Hepatocyte (in vitro differentiated cells): ENCODE measurements around the gene EVI2A. TPM values are rescaled to one million over a fixed set of nuclear protein-coding genes. Genes with fewer than 3 reads are reported as not detected.
A peak's percentile ranks its signal among the peaks of the same experiment; 100 is the strongest.

Source experiments
- DNase-seq: peaks from one replicate; pipeline ENCODE4 v3.0.0-alpha.2; 2016; ENCODE audit warnings: low spot score
- H2AFZ ChIP-seq: fragments of 200-600 bp; sonication (generic); 2 replicates; pipeline ENCODE4 v1.6.0; 2016; ENCODE audit warnings: antibody characterized with exemption, mild to moderate bottlenecking
- H3K27ac ChIP-seq: fragments of 200-600 bp; sonication (generic); 2 replicates; pipeline ENCODE4 v1.5.1; 2016; ENCODE audit warnings: mild to moderate bottlenecking
- H3K27me3 ChIP-seq: fragments of 200-600 bp; sonication (generic); 2 replicates; pipeline ENCODE4 v1.6.1; 2016
- H3K36me3 ChIP-seq: fragments of 200-600 bp; sonication (generic); replicated peaks from 2 replicates; pipeline ENCODE4 v1.5.1; 2016; ENCODE audit warnings: low read depth; ENCODE audit not compliant: insufficient read depth
- H3K4me1 ChIP-seq: fragments of 200-600 bp; sonication (generic); 2 replicates; pipeline ENCODE4 v1.5.1; 2016; ENCODE audit warnings: mild to moderate bottlenecking, moderate library complexity; ENCODE audit not compliant: insufficient read depth
- H3K4me2 ChIP-seq: fragments of 200-600 bp; sonication (generic); 2 replicates; pipeline ENCODE4 v1.6.0; 2016
- H3K4me3 ChIP-seq: fragments of 200-600 bp; sonication (generic); 2 replicates; pipeline ENCODE4 v1.5.1; 2016; ENCODE audit warnings: mild to moderate bottlenecking
- H3K79me2 ChIP-seq: fragments of 200-600 bp; sonication (generic); 2 replicates; pipeline ENCODE4 v1.6.0; 2017; ENCODE audit warnings: mild to moderate bottlenecking
- H3K9me2 ChIP-seq: fragments of 200-600 bp; sonication (generic); replicated peaks from 2 replicates; pipeline ENCODE4 v1.6.0; 2017; ENCODE audit warnings: mild to moderate bottlenecking; ENCODE audit not compliant: insufficient read depth
- H3K9me3 ChIP-seq: fragments of 200-600 bp; sonication (generic); 2 replicates; pipeline ENCODE4 v1.5.1; 2016; ENCODE audit warnings: low read depth, mild to moderate bottlenecking
- H4K20me1 ChIP-seq: fragments of 200-600 bp; sonication (generic); 2 replicates; pipeline ENCODE4 v1.6.0; 2016; ENCODE audit warnings: mild to moderate bottlenecking; ENCODE audit not compliant: insufficient read depth, poor library complexity, severe bottlenecking
- CTCF ChIP-seq: fragments of 200-600 bp; sonication (generic); IDR thresholded peaks from 2 replicates; pipeline ENCODE4 v1.5.1; 2016; ENCODE audit warnings: antibody characterized with exemption, mild to moderate bottlenecking; ENCODE audit not compliant: poor library complexity
- EZH2 ChIP-seq: fragments of 200-600 bp; sonication (generic); IDR thresholded peaks from 2 replicates; pipeline ENCODE4 v1.6.1; 2016; ENCODE audit warnings: antibody characterized with exemption, mild to moderate bottlenecking, borderline replicate concordance
- EZH2phosphoT487 ChIP-seq: fragments of 200-600 bp; sonication (generic); IDR thresholded peaks from one replicate; pipeline ENCODE4 v1.6.1; 2018; ENCODE audit warnings: antibody characterized with exemption, mild to moderate bottlenecking, low read depth, moderate library complexity; ENCODE audit not compliant: unreplicated experiment, severe bottlenecking
- WGBS: methylation state at CpG from one replicate; pipeline ENCODE4 v1.1.6; 2016; ENCODE audit warnings: low lambda C conversion rate; ENCODE audit errors: missing lambda C conversion rate; 5-methylcytosine and 5-hydroxymethylcytosine counted together
- polyA plus RNA-seq: library from polyadenylated mRNA; unstranded; fragments of >200 nt; fragmentation: Nextera tagmentation; extraction: Ambion mirVana; gene quantifications from 2 replicates; pipeline ENCODE4 v1.2.1, GENCODE V29; 2016
- total RNA-seq: library from RNA; depleted of rRNA; stranded (reverse); fragments of >200 nt; gene quantifications from 2 replicates; pipeline ENCODE4 v1.2.3, GENCODE V29; 2014

The EVI2A gene
- total and polyA plus RNA-seq, 2 experiments from 2014 or later: 0.10 to 1.1 TPM

GRCh38 chr17:31308372-31309334, 12.8 kb downstream of the EVI2A start:
- no peak for DNase-seq
- H3K4me2 ChIP-seq: no peak overlapping the region
- H3K4me3 ChIP-seq: no peak overlapping the region
- WGBS: 83% methylated on average over 5 of the region's 5 CpGs
- H2AFZ ChIP-seq: no peak overlapping the region
- H3K9me3 ChIP-seq: no peaks in the 10 kb centered on the region
- H3K79me2 ChIP-seq: no peaks in the 10 kb centered on the region
- H3K27me3 ChIP-seq: no peaks in the 10 kb centered on the region
- H3K9me2 ChIP-seq: no peaks in the 10 kb centered on the region
- TF ChIP-seq CTCF (no peak), EZH2 (no peak), EZH2phosphoT487 (no peak)
- peak overlapping the region; percentile 33 for H3K27ac ChIP-seq
- peaks cover 3% of the 10 kb centered on the region for H3K4me1 ChIP-seq
- H4K20me1 ChIP-seq: no peaks in the 10 kb centered on the region
- no peaks in the 10 kb centered on the region for H3K36me3 ChIP-seq

- no peak for DNase-seq
- H3K9me2 ChIP-seq: no peaks in the 10 kb centered on the region
- no peaks in the 10 kb centered on the region for H3K79me2 ChIP-seq
- H4K20me1 ChIP-seq: no peaks in the 10 kb centered on the region
- peaks cover 3% of the 10 kb centered on the region for H3K4me1 ChIP-seq
- TF ChIP-seq EZH2 (no peak), EZH2phosphoT487 (no peak), CTCF (no peak)
- no peak overlapping the region for H2AFZ ChIP-seq
- H3K27me3 ChIP-seq: no peaks in the 10 kb centered on the region
- H3K4me3 ChIP-seq: no peak overlapping the region
- no peak overlapping the region for H3K4me2 ChIP-seq
- WGBS: 97% methylated on average over 1 of the region's 1 CpG
- no peaks in the 10 kb centered on the region for H3K9me3 ChIP-seq
- no peaks in the 10 kb centered on the region for H3K36me3 ChIP-seq
- no peak overlapping the region for H3K27ac ChIP-seq
These were observed 13.8 kb downstream of the EVI2A start for GRCh38 chr17:31307640-31308039.

GRCh38 chr17:31299624-31300023, 21.8 kb downstream of the EVI2A start:
- Histone ChIP-seq H4K20me1 (no peaks in the 10 kb centered on the region), H3K4me3 (no peak overlapping the region), H3K27me3 (no peaks in the 10 kb centered on the region), H3K79me2 (no peaks in the 10 kb centered on the region), H3K4me2 (no peak overlapping the region), H3K9me3 (no peaks in the 10 kb centered on the region), H2AFZ (no peak overlapping the region), H3K27ac (no peak overlapping the region), H3K4me1 (no peaks in the 10 kb centered on the region), H3K9me2 (no peaks in the 10 kb centered on the region), H3K36me3 (no peaks in the 10 kb centered on the region)
- no peak for TF ChIP-seq EZH2
- no peak for TF ChIP-seq CTCF
- no peak for TF ChIP-seq EZH2phosphoT487
- DNase-seq: no peak

GRCh38 chr17:31297090-31297489, 24.3 kb downstream of the EVI2A start, which contains the start of gene OMG:
OMG (minus strand) TSS chr17:31297239; CDS start chr17:31296331, 908 bp downstream.
- WGBS: 89% methylated on average over 7 of the region's 7 CpGs
- no peak for DNase-seq
- no peaks in the 10 kb centered on the region for H4K20me1 ChIP-seq
- H3K4me3 ChIP-seq: no peak within 1 kb of the TSS
- H3K79me2 ChIP-seq: no peaks in the 10 kb centered on the region
- no peaks in the 10 kb centered on the region for H3K36me3 ChIP-seq
- no peak within 1 kb of the TSS for H2AFZ ChIP-seq
- H3K9me3 ChIP-seq: no peaks in the 10 kb centered on the region
- H3K4me2 ChIP-seq: no peak within 1 kb of the TSS
- no peak within 1 kb of the TSS for H3K27ac ChIP-seq
- TF ChIP-seq EZH2phosphoT487: no peak
- no peak for TF ChIP-seq EZH2
- TF ChIP-seq CTCF: no peak
- H3K27me3 ChIP-seq: no peaks in the 10 kb centered on the region
- no peaks in the 10 kb centered on the region for H3K4me1 ChIP-seq
- H3K9me2 ChIP-seq: no peaks in the 10 kb centered on the region
